ENCODE measurements around the gene CLC.

DNA sequence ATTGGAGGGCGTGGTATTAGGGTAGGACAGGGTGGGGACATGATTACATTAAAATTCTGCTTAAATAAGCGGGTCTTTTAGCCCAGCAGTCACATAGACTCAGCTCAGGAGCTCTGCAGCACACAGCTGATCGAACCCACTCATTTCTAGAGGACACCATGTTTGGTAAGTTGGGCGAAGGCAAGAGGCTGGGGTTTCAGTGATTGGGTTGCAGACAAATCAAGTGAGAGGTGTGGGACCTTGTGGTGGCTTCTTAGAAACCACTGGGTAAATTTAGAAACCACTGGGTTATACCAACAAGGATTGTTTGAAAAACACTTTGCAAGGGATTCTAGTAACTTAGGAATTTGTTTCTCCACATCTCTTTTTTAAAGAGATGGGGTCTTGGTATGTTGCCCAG, 40.9 kb upstream of the CLC start, which contains the start of gene LEUTX:
- TF ChIP-seq CTCF (IDR thresholded peaks at IDR 0.05) (no peak), POLR2A (IDR thresholded peaks at IDR 0.05) (no peak)
